Upper lobe of right lung (tissue), 1 donor: ENCODE measurements around the gene DNM1. TPM values are rescaled to one million over a fixed set of nuclear protein-coding genes. Genes with fewer than 3 reads are reported as not detected.

Experiments used
- ATAC-seq: fragments of 200-7000 bp; cut with Tn5 transposase; one replicate; pipeline ENCODE4 v1.9.1; 2020; ENCODE audit warnings: mild to moderate bottlenecking, moderate library complexity
- DNase-seq: peaks from one replicate; pipeline ENCODE4 v3.0.0-alpha.2; 2020
- H3K27ac ChIP-seq: fragments of 200-600 bp; one replicate; pipeline ENCODE4 v1.8.0; 2022
- H3K27me3 ChIP-seq: fragments of 200-600 bp; one replicate; pipeline ENCODE4 v1.8.0; 2022; ENCODE audit warnings: mild to moderate bottlenecking
- H3K36me3 ChIP-seq: fragments of 200-600 bp; one replicate; pipeline ENCODE4 v1.8.0; 2022
- H3K4me1 ChIP-seq: fragments of 200-600 bp; one replicate; pipeline ENCODE4 v1.8.0; 2022
- H3K4me3 ChIP-seq: fragments of 200-600 bp; one replicate; pipeline ENCODE4 v1.8.0; 2022; ENCODE audit warnings: mild to moderate bottlenecking
- H3K9me3 ChIP-seq: fragments of 200-600 bp; one replicate; pipeline ENCODE4 v1.8.0; 2022
- CTCF ChIP-seq: fragments of 200-600 bp; IDR thresholded peaks from one replicate; pipeline ENCODE4 v1.8.0; 2022; ENCODE audit warnings: antibody characterized with exemption
- intact Hi-C: fragments of 100-400 bp; cut with DNase I; formaldehyde crosslinking; loops from one replicate; pipeline ENCODE4 v1.11.0; 2022
- total RNA-seq: library from RNA; stranded (reverse); fragmentation: NEBNext Ultra II Directional; extraction: Animal tissue kit (Norgen Biotek cat#: 25700); gene quantifications from one replicate; pipeline ENCODE4 v1.2.1, GENCODE V29; 2021
- donor health status: DM: no; HTN: yes; CAD: no; lungs with severe emphysema.

DNM1 gene
- total RNA-seq, 1 donor from 2014 or later: 5.2 TPM

GRCh38 chr9:128257907-128258306 lies 54.7 kb downstream of the DNM1 start:
- no peak overlapping the region for H3K4me3 ChIP-seq
- H3K36me3 ChIP-seq: peaks cover 71% of the 10 kb centered on the region
- ATAC-seq: no peak
- no peaks in the 10 kb centered on the region for H3K4me1 ChIP-seq
- no peak for DNase-seq
- no peaks in the 10 kb centered on the region for H3K9me3 ChIP-seq
- no peak overlapping the region for H3K27ac ChIP-seq
- intact Hi-C loops: no loop called here
- TF ChIP-seq CTCF: no peak
- no peaks in the 10 kb centered on the region for H3K27me3 ChIP-seq

- Histone ChIP-seq H3K9me3 (no peaks in the 10 kb centered on the region), H3K4me3 (no peak overlapping the region), H3K36me3 (peaks cover 75% of the 10 kb centered on the region), H3K4me1 (no peaks in the 10 kb centered on the region), H3K27ac (no peak overlapping the region), H3K27me3 (no peaks in the 10 kb centered on the region)
- ATAC-seq: no peak
- TF ChIP-seq CTCF: no peak
- no peak for DNase-seq
- intact Hi-C loops: no loop called here
These were observed 55.1 kb downstream of the DNM1 start for GRCh38 chr9:128258326-128258725.

GRCh38 chr9:128259156-128259555 lies 56.0 kb downstream of the DNM1 start:
- Histone ChIP-seq H3K4me1 (no peaks in the 10 kb centered on the region), H3K27ac (no peak overlapping the region), H3K9me3 (no peaks in the 10 kb centered on the region), H3K27me3 (no peaks in the 10 kb centered on the region), H3K36me3 (peaks cover 82% of the 10 kb centered on the region), H3K4me3 (no peak overlapping the region)
- DNase-seq (no peak), ATAC-seq (no peak)
- intact Hi-C loops: no loop called here
- no peak for TF ChIP-seq CTCF

- Histone ChIP-seq H3K27ac (no peak overlapping the region), H3K4me3 (no peak overlapping the region), H3K9me3 (no peaks in the 10 kb centered on the region), H3K36me3 (peaks cover 94% of the 10 kb centered on the region), H3K4me1 (no peaks in the 10 kb centered on the region), H3K27me3 (no peaks in the 10 kb centered on the region)
- ATAC-seq (no peak), DNase-seq (no peak)
- intact Hi-C loops: no loop called here
- no peak for TF ChIP-seq CTCF
These were observed 57.2 kb downstream of the DNM1 start for GRCh38 chr9:128260340-128260739.

GRCh38 chr9:128262687-128263086 lies 59.5 kb downstream of the DNM1 start:
- Histone ChIP-seq H3K27ac (no peak overlapping the region), H3K4me3 (no peak overlapping the region), H3K27me3 (no peaks in the 10 kb centered on the region), H3K4me1 (no peaks in the 10 kb centered on the region), H3K36me3 (peaks cover 97% of the 10 kb centered on the region), H3K9me3 (no peaks in the 10 kb centered on the region)
- DNase-seq (no peak), ATAC-seq (no peak)
- intact Hi-C loops: no loop called here
- TF ChIP-seq CTCF: no peak

GRCh38 chr9:128265348-128265847 lies 62.2 kb downstream of the DNM1 start:
- Histone ChIP-seq H3K27ac (no peak overlapping the region), H3K4me1 (no peaks in the 10 kb centered on the region), H3K27me3 (no peaks in the 10 kb centered on the region), H3K9me3 (no peaks in the 10 kb centered on the region), H3K36me3 (peaks cover 78% of the 10 kb centered on the region), H3K4me3 (no peak overlapping the region)
- ATAC-seq: no peak
- intact Hi-C loops: no loop called here
- TF ChIP-seq CTCF: no peak
- DNase-seq: no peak
